K562 (cell line): ENCODE data around the gene COG2. TPM values are rescaled to one million over a fixed set of nuclear protein-coding genes. Genes with fewer than 3 reads are reported as not detected.

Experiments
- ATAC-seq: fragments of 200-7000 bp; cut with Tn5 transposase; 3 replicates; pipeline ENCODE4 v1.9.1; 2020; ENCODE audit warnings: moderate library complexity
- BruUV-seq: library from RNA; stranded (reverse); fragments of 400-500 nt; replicated peaks from 2 replicates; lab custom pipeline; 2021; lab: Mats Ljungman, UMichigan
- CTCF ChIA-PET: fragments of 300-600 bp; formaldehyde crosslinking; extraction: SDS; loops from one replicate; lab custom pipeline; 2021; ENCODE audit warnings: low intra/inter-chr PET ratio; lab: Yijun Ruan, JAX
- POLR2A ChIA-PET: fragments of 300-600, 350-650 bp; sonication (Branson Sonifier 250); formaldehyde crosslinking; extraction: SDS; loops from one replicate; lab custom pipeline; 2021; ENCODE audit warnings: antibody characterized with exemption, inconsistent platforms; lab: Yijun Ruan, JAX
- DNase-seq, 4 experiments: peaks; one replicate each; pipeline versions ENCODE4 v3.0.0 to v3.0.0-alpha.2; 2011 to 2018; ENCODE audit warnings: low spot score in 3 of 4, mixed read lengths in 3 of 4; ENCODE audit errors: extremely low read depth in 1 of 4
- FAIRE-seq: peaks from 2 replicates; lab custom pipeline; 2011; peaks lifted over from hg19 to GRCh38; lab: Jason Lieb, UNC
- H2AFZ ChIP-seq: 2 replicates; pipeline ENCODE4 v1.6.0; 2011; ENCODE audit warnings: low read depth, low read length, control low read depth, inconsistent platforms
- H3K27ac ChIP-seq: fragments of 200-600 bp; 3 replicates; pipeline ENCODE4 v1.8.0; 2011; ENCODE audit warnings: low read depth, mild to moderate bottlenecking, control low read depth, inconsistent platforms, low read length, moderate library complexity, mixed read lengths; ENCODE audit errors: extremely low read depth
- H3K27me3 ChIP-seq, 2 experiments: fragments of 300-600 bp in 1 of 2; 2 replicates in 1 of 2; 3 replicates in 1 of 2; pipeline versions ENCODE4 v1.6.0 to v1.8.0; 2011; ENCODE audit warnings: inconsistent platforms in 2 of 2, low read length in 2 of 2, mild to moderate bottlenecking in 1 of 2, mixed read lengths in 1 of 2, moderate library complexity in 1 of 2; ENCODE audit not compliant: control insufficient read depth in 2 of 2, insufficient read depth in 2 of 2
- H3K36me3 ChIP-seq: fragments of 300-600 bp; 3 replicates; pipeline ENCODE4 v1.8.0; 2011; ENCODE audit warnings: mild to moderate bottlenecking, low read length, inconsistent platforms; ENCODE audit not compliant: control insufficient read depth, insufficient read depth
- H3K4me1 ChIP-seq, 2 experiments: fragments of 200-600 bp in 1 of 2; replicated peaks in 1 of 2; 2 replicates in 1 of 2; 3 replicates in 1 of 2; pipeline versions ENCODE4 v1.5.1 to v1.8.0; 2011; ENCODE audit warnings: inconsistent platforms in 2 of 2, low read length in 2 of 2, mild to moderate bottlenecking in 1 of 2, mixed read lengths in 1 of 2, moderate library complexity in 1 of 2; ENCODE audit not compliant: control insufficient read depth in 2 of 2, insufficient read depth in 2 of 2
- H3K4me2 ChIP-seq: 2 replicates; pipeline ENCODE4 v1.6.1; 2011; ENCODE audit warnings: low read length, control low read depth, inconsistent platforms, mixed read lengths; ENCODE audit not compliant: insufficient read depth
- H3K4me3 ChIP-seq: fragments of 200-600 bp; sonication (generic), shearing (Covaris generic); 2 replicates; pipeline ENCODE4 v1.5.1; 2016; ENCODE audit warnings: control low read depth, inconsistent platforms
- H3K79me2 ChIP-seq: fragments of 200-600 bp; 3 replicates; pipeline ENCODE4 v1.8.0; 2011; ENCODE audit warnings: low read length, inconsistent platforms; ENCODE audit not compliant: control insufficient read depth, insufficient read depth
- H3K9ac ChIP-seq, 2 experiments: 2 replicates each; pipeline versions ENCODE4 v1.6.0 to v1.6.1; 2011; ENCODE audit warnings: low read depth in 2 of 2, low read length in 2 of 2, control low read depth in 1 of 2, inconsistent platforms in 1 of 2, mild to moderate bottlenecking in 1 of 2, mixed read lengths in 1 of 2; ENCODE audit not compliant: insufficient read depth in 1 of 2
- H3K9me1 ChIP-seq: one replicate; pipeline ENCODE4 v1.6.0; 2011; ENCODE audit warnings: inconsistent platforms, mild to moderate bottlenecking, low read length, moderate library complexity; ENCODE audit not compliant: control insufficient read depth, insufficient read depth
- H3K9me3 ChIP-seq: replicated peaks from 2 replicates; pipeline ENCODE4 v1.5.1; 2011; ENCODE audit warnings: low read depth, low read length, inconsistent platforms; ENCODE audit not compliant: control insufficient read depth, insufficient read depth
- H4K20me1 ChIP-seq: replicated peaks from 2 replicates; pipeline ENCODE4 v1.6.1; 2011; ENCODE audit warnings: low read length, inconsistent platforms, mixed read lengths; ENCODE audit not compliant: control insufficient read depth, insufficient read depth
- DLX4 ChIP-seq: fragments of 250-450 bp; sonication (Bioruptor Pico); IDR thresholded peaks from 2 replicates; pipeline ENCODE4 v1.6.1; 2021; ENCODE audit warnings: mild to moderate bottlenecking
- ETV5 ChIP-seq: sonication (generic); formaldehyde crosslinking; IDR thresholded peaks from 2 replicates; pipeline ENCODE4 v1.4.0; 2020; ENCODE audit warnings: low read depth, mild to moderate bottlenecking, missing genetic modification reagents
- FOXJ3 ChIP-seq: sonication (generic); formaldehyde crosslinking; IDR thresholded peaks from 2 replicates; pipeline ENCODE4 v1.4.0; 2020; ENCODE audit warnings: mild to moderate bottlenecking, missing genetic modification reagents
- HMGN3 ChIP-seq: IDR thresholded peaks from 2 replicates; pipeline ENCODE4 v1.6.1; 2011; ENCODE audit warnings: borderline replicate concordance, low read depth, mild to moderate bottlenecking, mixed read lengths, low read length; ENCODE audit not compliant: insufficient read length; ENCODE audit errors: extremely low read depth
- NFYB ChIP-seq: IDR thresholded peaks from 2 replicates; pipeline ENCODE4 v1.6.1; 2011; ENCODE audit warnings: mild to moderate bottlenecking, moderate library complexity; ENCODE audit not compliant: insufficient read length; ENCODE audit errors: extremely low read depth
- RAD51 ChIP-seq: fragments of 450-650 bp; IDR thresholded peaks from 2 replicates; pipeline ENCODE4 v1.7.1; 2016; ENCODE audit warnings: low read depth, mild to moderate bottlenecking, borderline replicate concordance
- RBM17 ChIP-seq: fragments of 200-400 bp; formaldehyde crosslinking; IDR thresholded peaks from 2 replicates; pipeline ENCODE4 v1.6.1; 2017; ENCODE audit warnings: low read depth, mild to moderate bottlenecking, low read length, borderline replicate concordance
- SAFB ChIP-seq: fragments of 200-400 bp; formaldehyde crosslinking; IDR thresholded peaks from 2 replicates; pipeline ENCODE4 v1.6.1; 2017; ENCODE audit warnings: low read depth, low read length, borderline replicate concordance
- SIRT6 ChIP-seq: IDR thresholded peaks from one replicate; pipeline ENCODE4 v1.6.1; 2012; ENCODE audit warnings: low read depth, mild to moderate bottlenecking, control low read depth, inconsistent platforms, low read length, moderate library complexity
- SMARCA4 ChIP-seq: fragments of 450-650 bp; IDR thresholded peaks from 2 replicates; pipeline ENCODE4 v1.6.1; 2016
- TCF7 ChIP-seq: sonication (generic); IDR thresholded peaks from 2 replicates; pipeline ENCODE4 v1.6.1; 2016; ENCODE audit warnings: antibody characterized with exemption, borderline replicate concordance
- ZFP30 ChIP-seq: fragments of 250-450 bp; sonication (Bioruptor Pico); IDR thresholded peaks from 2 replicates; pipeline ENCODE4 v1.8.0; 2022; ENCODE audit warnings: moderate library complexity, mild to moderate bottlenecking, inconsistent platforms, borderline replicate concordance
- ZFPM2 ChIP-seq: fragments of 250-450 bp; sonication (Bioruptor Pico); IDR thresholded peaks from 2 replicates; pipeline ENCODE4 v1.5.1; 2022; ENCODE audit warnings: mild to moderate bottlenecking
- ZNF133 ChIP-seq: fragments of 250-450 bp; sonication (Bioruptor Pico); IDR thresholded peaks from 2 replicates; pipeline ENCODE4 v1.4.0; 2020; ENCODE audit warnings: mild to moderate bottlenecking
- ZNF143 ChIP-seq: sonication (generic); formaldehyde crosslinking; IDR thresholded peaks from 2 replicates; pipeline ENCODE4 v1.9.0; 2022; ENCODE audit warnings: mild to moderate bottlenecking, missing genetic modification reagents
- WGBS: fragments of 100-300 bp; shearing (Covaris generic); methylation state at CpG from one replicate; pipeline ENCODE4 v1.1.6; 2016; ENCODE audit warnings: low coverage, mixed read lengths; ENCODE audit not compliant: insufficient coverage; ENCODE audit errors: missing lambda C conversion rate; 5-methylcytosine and 5-hydroxymethylcytosine counted together
- in situ Hi-C: fragments of 300-500 bp; cut with MboI; formaldehyde crosslinking; loops from 4 replicates; pipeline ENCODE4 v1.15.0; 2018; ENCODE audit warnings: inconsistent platforms, mixed read lengths
- intact Hi-C: fragments of 100-400 bp; cut with micrococcal nuclease; formaldehyde crosslinking; loops from 2 replicates; pipeline ENCODE4 v1.14.2; 2022
- polyA plus RNA-seq, 8 experiments: library from polyadenylated mRNA; depleted of rRNA in 4 of 8; stranded (reverse) in 5 of 8; unstranded in 3 of 8; fragments of >200 nt; fragmentation: Nextera tagmentation in 2 of 8; fragmentation: Illumina TruSeq in 1 of 8; extraction: Ambion mirVana in 2 of 8; extraction: Trizol in 1 of 8; gene quantifications; 2 replicates each; pipeline versions ENCODE4 v1.2.1 to v1.2.3, GENCODE V29; 2011 to 2014; ENCODE audit warnings: inconsistent platforms in 1 of 8, missing spikeins in 1 of 8
- total RNA-seq, 7 experiments: library from RNA; depleted of rRNA in 6 of 7; stranded (reverse); fragments of >200 nt in 6 of 7; fragmentation: Illumina TruSeq in 2 of 7; extraction: Trizol in 2 of 7; gene quantifications; 2 replicates each; pipeline versions ENCODE4 v1.2.1 to v1.2.3, GENCODE V29; 2011 to 2021; ENCODE audit warnings: low replicate concordance in 1 of 7
- TF ChIP-seq, protein P1 (sequence below), 2 experiments: fragments of 450-650 bp in 1 of 2; sonication (generic) in 1 of 2; formaldehyde crosslinking in 1 of 2; IDR thresholded peaks in 1 of 2; conservative IDR thresholded peaks in 1 of 2; 2 replicates each; pipeline versions ENCODE4 v1.6.1 to v1.8.1; 2016 to 2023; ENCODE audit warnings: mild to moderate bottlenecking in 2 of 2, moderate library complexity in 2 of 2, inconsistent platforms in 1 of 2, missing genetic modification reagents in 1 of 2
- TF ChIP-seq, protein P2 (sequence below), 3 experiments: fragments of 200-800 bp in 1 of 3; fragments of 250-450 bp in 1 of 3; fragments of 450-650 bp in 1 of 3; sonication (Bioruptor Pico) in 1 of 3; sonication (Bioruptor generic) in 1 of 3; formaldehyde crosslinking in 1 of 3; IDR thresholded peaks; 2 replicates each; pipeline versions ENCODE4 v1.6.1 to v1.8.0; 2016 to 2022; ENCODE audit warnings: mild to moderate bottlenecking in 2 of 3, missing genetic modification characterization in 2 of 3, missing compliant biosample characterization in 1 of 3, moderate library complexity in 1 of 3

Gene COG2
- total and polyA plus RNA-seq, 9 of the 15 experiments (the other 6 are each of a cell fraction or from before 2014, with no cell fraction given) = 22.0 to 51.7 (median 33.3) TPM

DNA sequence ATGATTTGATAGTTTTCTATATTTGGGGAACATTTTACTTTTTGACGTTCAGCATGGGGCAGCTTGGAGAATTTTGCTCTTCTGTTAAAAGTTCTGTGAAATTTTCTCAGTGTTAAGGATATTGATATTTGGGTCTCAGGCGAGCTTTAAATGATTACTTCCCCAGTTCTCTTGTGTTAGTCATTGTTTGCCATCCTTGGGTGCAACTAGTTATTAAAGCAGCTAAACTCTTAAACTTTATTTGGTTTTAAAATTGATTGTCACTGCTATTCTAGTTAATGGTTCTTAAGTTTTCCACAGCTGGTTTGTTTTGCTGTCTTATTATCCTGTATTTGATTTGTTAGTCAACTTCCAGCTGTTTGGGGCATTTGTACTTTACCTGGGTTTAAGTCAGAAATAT is 9.0 kb downstream of the COG2 start:
- no peak for FAIRE-seq
- H4K20me1 ChIP-seq = peaks cover 10% of the 10 kb centered on the region; the same call in 1 of the 2 replicates
- H3K27ac ChIP-seq = no peak overlapping the region
- ChIA-PET POLR2A (interaction anchor here (1.1 to 2.5 kb wide), 3 partner anchors 8 to 23 kb away, joined by 3 to 11 read pairs (median 3); no protein-coding TSS in a partner anchor), CTCF (no interaction called here)
- no peak for TF ChIP-seq HMGN3
- TF ChIP-seq TCF7 = no peak
- TF ChIP-seq, protein P1, sequence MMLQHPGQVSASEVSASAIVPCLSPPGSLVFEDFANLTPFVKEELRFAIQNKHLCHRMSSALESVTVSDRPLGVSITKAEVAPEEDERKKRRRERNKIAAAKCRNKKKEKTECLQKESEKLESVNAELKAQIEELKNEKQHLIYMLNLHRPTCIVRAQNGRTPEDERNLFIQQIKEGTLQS (IDR thresholded peaks at IDR 0.05) = no peak
- TF ChIP-seq, protein P1 (CRISPR knock-in tag; conservative IDR thresholded peaks at IDR 0.05) = no peak
- TF ChIP-seq ZFP30 (CRISPR knock-in tag) = no peak
- TF ChIP-seq SAFB = no peak
- TF ChIP-seq RAD51 = no peak
- no peak for TF ChIP-seq SMARCA4
- TF ChIP-seq DLX4 = no peak
- TF ChIP-seq ETV5 (CRISPR knock-in tag) = no peak
- TF ChIP-seq ZNF143 (CRISPR knock-in tag) = no peak
- TF ChIP-seq RBM17 = no peak
- no peak for TF ChIP-seq SIRT6
- TF ChIP-seq, protein P2, sequence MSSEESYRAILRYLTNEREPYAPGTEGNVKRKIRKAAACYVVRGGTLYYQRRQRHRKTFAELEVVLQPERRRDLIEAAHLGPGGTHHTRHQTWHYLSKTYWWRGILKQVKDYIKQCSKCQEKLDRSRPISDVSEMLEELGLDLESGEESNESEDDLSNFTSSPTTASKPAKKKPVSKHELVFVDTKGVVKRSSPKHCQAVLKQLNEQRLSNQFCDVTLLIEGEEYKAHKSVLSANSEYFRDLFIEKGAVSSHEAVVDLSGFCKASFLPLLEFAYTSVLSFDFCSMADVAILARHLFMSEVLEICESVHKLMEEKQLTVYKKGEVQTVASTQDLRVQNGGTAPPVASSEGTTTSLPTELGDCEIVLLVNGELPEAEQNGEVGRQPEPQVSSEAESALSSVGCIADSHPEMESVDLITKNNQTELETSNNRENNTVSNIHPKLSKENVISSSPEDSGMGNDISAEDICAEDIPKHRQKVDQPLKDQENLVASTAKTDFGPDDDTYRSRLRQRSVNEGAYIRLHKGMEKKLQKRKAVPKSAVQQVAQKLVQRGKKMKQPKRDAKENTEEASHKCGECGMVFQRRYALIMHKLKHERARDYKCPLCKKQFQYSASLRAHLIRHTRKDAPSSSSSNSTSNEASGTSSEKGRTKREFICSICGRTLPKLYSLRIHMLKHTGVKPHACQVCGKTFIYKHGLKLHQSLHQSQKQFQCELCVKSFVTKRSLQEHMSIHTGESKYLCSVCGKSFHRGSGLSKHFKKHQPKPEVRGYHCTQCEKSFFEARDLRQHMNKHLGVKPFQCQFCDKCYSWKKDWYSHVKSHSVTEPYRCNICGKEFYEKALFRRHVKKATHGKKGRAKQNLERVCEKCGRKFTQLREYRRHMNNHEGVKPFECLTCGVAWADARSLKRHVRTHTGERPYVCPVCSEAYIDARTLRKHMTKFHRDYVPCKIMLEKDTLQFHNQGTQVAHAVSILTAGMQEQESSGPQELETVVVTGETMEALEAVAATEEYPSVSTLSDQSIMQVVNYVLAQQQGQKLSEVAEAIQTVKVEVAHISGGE (CRISPR knock-in tag; IDR thresholded peaks at IDR 0.05) = no peak
- no peak for TF ChIP-seq ZNF133 (CRISPR knock-in tag)
- no peak for TF ChIP-seq ZFPM2 (CRISPR knock-in tag)
- no peak for TF ChIP-seq NFYB
- TF ChIP-seq FOXJ3 (CRISPR knock-in tag) = no peak
- no peaks in the 10 kb centered on the region for H3K27me3 ChIP-seq
- H3K9me1 ChIP-seq = no peaks in the 10 kb centered on the region
- ATAC-seq = no peak
- WGBS = 47% methylated on average over 2 of the region's 2 CpGs
- H3K9ac ChIP-seq = no peak overlapping the region
- peaks cover 69% of the 10 kb centered on the region for H3K79me2 ChIP-seq
- H3K4me2 ChIP-seq = no peak overlapping the region
- no peak overlapping the region for H3K4me3 ChIP-seq
- peaks cover 0 to 12% of the 10 kb centered on the region in 2 experiments; a peak in 2 of 5 replicates for H3K4me1 ChIP-seq
- no TSS peak for BruUV-seq
- no peak overlapping the region for H2AFZ ChIP-seq
- in situ Hi-C loops (no loop called here), intact Hi-C loops (no loop called here)
- no peak for DNase-seq
- no peaks in the 10 kb centered on the region for H3K9me3 ChIP-seq
- H3K36me3 ChIP-seq = peaks cover 5% of the 10 kb centered on the region; the same call in 2 of the 3 replicates
